IMR-90 (cell line): ENCODE measurements around the gene FAM219A.

ENCODE experiments used
- CEBPB ChIP-seq: IDR thresholded peaks from 2 replicates; pipeline ENCODE4 v1.6.1; 2012; ENCODE audit warnings: low read depth, low read length, improper control_type of control experiment
- CTCF ChIP-seq: conservative IDR thresholded peaks from 2 replicates; pipeline ENCODE4 v1.5.1; 2012; ENCODE audit warnings: mild to moderate bottlenecking, low read depth, low read length, improper control_type of control experiment
- FOS ChIP-seq: fragments of 150-350 bp; IDR thresholded peaks from 2 replicates; pipeline ENCODE4 v1.6.1; 2016; ENCODE audit warnings: low read depth, low read length
- MAFK ChIP-seq: IDR thresholded peaks from 2 replicates; pipeline ENCODE4 v1.6.1; 2012; ENCODE audit warnings: low read depth, low read length, improper control_type of control experiment
- MXI1 ChIP-seq: IDR thresholded peaks from 2 replicates; pipeline ENCODE4 v1.6.1; 2012; ENCODE audit warnings: low read depth, mild to moderate bottlenecking, low read length, moderate library complexity, borderline replicate concordance
- POLR2A ChIP-seq: IDR thresholded peaks from 2 replicates; pipeline ENCODE4 v1.6.1; 2012; ENCODE audit warnings: mild to moderate bottlenecking, low read depth, low read length
- RCOR1 ChIP-seq: IDR thresholded peaks from 2 replicates; pipeline ENCODE4 v1.6.1; 2012; ENCODE audit warnings: mild to moderate bottlenecking, low read length, improper control_type of control experiment; ENCODE audit not compliant: insufficient replicate concordance
- RFX5 ChIP-seq: IDR thresholded peaks from 2 replicates; pipeline ENCODE4 v1.8.0; 2012; ENCODE audit warnings: low read depth, mild to moderate bottlenecking, low read length, moderate library complexity

- TF ChIP-seq CTCF (no peak), POLR2A (no peak), RFX5 (no peak), RCOR1 (no peak), MAFK (no peak), FOS (no peak), MXI1 (no peak), CEBPB (no peak)
These were observed 33.2 kb upstream of the FAM219A start for GRCh38 chr9:34491596-34491995.
